Ovary (tissue), 10 donors: ENCODE measurements around the gene ARID4A. TPM values are rescaled to one million over a fixed set of nuclear protein-coding genes. Genes with fewer than 3 reads are reported as not detected.
"Not testable (repeated sequence)": the region's sequence is repeated elsewhere in the genome, so short reads cannot be mapped to it uniquely, and the experiment has no call there.

ENCODE experiments used
- DNase-seq, 5 donors: peaks; one replicate each; pipeline ENCODE4 v3.0.0-alpha.2; 2019 to 2020
- H3K27ac ChIP-seq, 2 donors: fragments of 200-600 bp; one replicate each; pipeline versions ENCODE4 v1.5.1 to v1.8.0; 2019 to 2022
- H3K27me3 ChIP-seq: fragments of 200-600 bp; one replicate; pipeline ENCODE4 v1.8.0; 2022
- H3K36me3 ChIP-seq: fragments of 200-600 bp; sonication (generic); one replicate; pipeline ENCODE4 v1.5.1; 2019
- H3K4me1 ChIP-seq: one replicate; pipeline ENCODE4 v1.8.1; 2013; ENCODE audit warnings: mild to moderate bottlenecking, moderate library complexity; ENCODE audit not compliant: insufficient read depth
- H3K4me3 ChIP-seq: fragments of 200-600 bp; sonication (generic); one replicate; pipeline ENCODE4 v1.5.1; 2017
- H3K9me3 ChIP-seq, 2 donors: fragments of 200-600 bp in 1 of 2; sonication (generic) in 1 of 2; one replicate each; pipeline versions ENCODE4 v1.5.1 to v1.8.1; 2013 to 2019; ENCODE audit warnings: mild to moderate bottlenecking in 1 of 2, moderate library complexity in 1 of 2
- EP300 ChIP-seq: sonication (generic); formaldehyde crosslinking; IDR thresholded peaks from one replicate; pipeline ENCODE4 v1.6.1; 2017; ENCODE audit warnings: antibody characterized with exemption
- POLR2A ChIP-seq: fragments of 450-650 bp; IDR thresholded peaks from one replicate; pipeline ENCODE4 v1.6.1; 2017; ENCODE audit warnings: antibody characterized with exemption, mild to moderate bottlenecking, moderate library complexity
- WGBS, 3 donors: extraction: QIAGEN DNeasy Blood & Tissue Kit in 1 of 3; methylation state at CpG; one replicate each; pipeline versions ENCODE4 v1.1.5 to v1.1.7; 2013 to 2017; 5-methylcytosine and 5-hydroxymethylcytosine counted together
- intact Hi-C, 4 donors: fragments of 100-400 bp; cut with DNase I; formaldehyde crosslinking; loops; one replicate each; pipeline versions ENCODE4 v1.11.0 to v1.15.1; 2022 to 2023
- long read RNA-seq, 3 donors: library from polyadenylated mRNA in 2 of 3; unstranded in 2 of 3; transcript quantifications; one replicate each; pipeline ENCODE4 v2.0.0 and lab custom pipeline, GENCODE V29; 2021 to 2026
- polyA plus RNA-seq, 2 donors: library from polyadenylated mRNA; stranded (reverse); fragments of 200-250 nt in 1 of 2; fragments of 350-450 nt in 1 of 2; fragmentation: Illumina TruSeq in 1 of 2; extraction: RNeasy Lipid Tissue Mini Kit (QIAGEN cat#74804) in 1 of 2; gene quantifications; one replicate each; pipeline ENCODE4 v1.2.3, GENCODE V29; 2013 to 2014
- total RNA-seq, 7 donors: library from RNA; depleted of rRNA in 2 of 7; stranded (reverse); fragments of >200 nt in 2 of 7; fragmentation: NEBNext Ultra II Directional in 3 of 7; extraction: Animal tissue kit (Norgen Biotek cat#: 25700) in 3 of 7; gene quantifications; one replicate each; pipeline versions ENCODE4 v1.1.0 to v1.2.4, GENCODE V29; 2016 to 2023
- TF ChIP-seq, protein P1 (sequence below), 3 donors: fragments of 450-650 bp in 2 of 3; fragments of 200-600 bp in 1 of 3; IDR thresholded peaks; one replicate each; pipeline versions ENCODE4 v1.5.1 to v1.8.0; 2016 to 2022; ENCODE audit warnings: antibody characterized with exemption in 3 of 3, mild to moderate bottlenecking in 1 of 3
- donor health status: DM: no; HTN: no; CAD: no; lungs with moderate emphysema.
- donor health status: DM: no; HTN: no; CAD: no.
- donor health status: Bipolar disorder and iron deficiency.
- donor health status: DM: yes; HTN: yes; CAD: no.
- donor health status: DM: no; HTN: no; CAD: no.
- donor health status: DM: yes; HTN: yes; CAD: no.

Gene ARID4A
- 10 to 100 TPM; 17.8 to 29.2 (median 25.8) TPM for total RNA-seq
- polyA plus RNA-seq, result 10 to 100 TPM; 10.1 to 15.7 TPM
- long read RNA-seq, donor 1, partial matches to known transcripts, result 156 of 170 reads
- long read RNA-seq, donor 1, other reads (novel, unspliced or antisense), result 14 of 170 reads
- long read RNA-seq, donor 2, result 0 reads
- long read RNA-seq, donor 3, full-length matches to known transcripts, result 3 of 12 reads
- long read RNA-seq, donor 3, partial matches to known transcripts, result 3 of 12 reads
- long read RNA-seq, donor 3, other reads (novel, unspliced or antisense), result 6 of 12 reads

DNA sequence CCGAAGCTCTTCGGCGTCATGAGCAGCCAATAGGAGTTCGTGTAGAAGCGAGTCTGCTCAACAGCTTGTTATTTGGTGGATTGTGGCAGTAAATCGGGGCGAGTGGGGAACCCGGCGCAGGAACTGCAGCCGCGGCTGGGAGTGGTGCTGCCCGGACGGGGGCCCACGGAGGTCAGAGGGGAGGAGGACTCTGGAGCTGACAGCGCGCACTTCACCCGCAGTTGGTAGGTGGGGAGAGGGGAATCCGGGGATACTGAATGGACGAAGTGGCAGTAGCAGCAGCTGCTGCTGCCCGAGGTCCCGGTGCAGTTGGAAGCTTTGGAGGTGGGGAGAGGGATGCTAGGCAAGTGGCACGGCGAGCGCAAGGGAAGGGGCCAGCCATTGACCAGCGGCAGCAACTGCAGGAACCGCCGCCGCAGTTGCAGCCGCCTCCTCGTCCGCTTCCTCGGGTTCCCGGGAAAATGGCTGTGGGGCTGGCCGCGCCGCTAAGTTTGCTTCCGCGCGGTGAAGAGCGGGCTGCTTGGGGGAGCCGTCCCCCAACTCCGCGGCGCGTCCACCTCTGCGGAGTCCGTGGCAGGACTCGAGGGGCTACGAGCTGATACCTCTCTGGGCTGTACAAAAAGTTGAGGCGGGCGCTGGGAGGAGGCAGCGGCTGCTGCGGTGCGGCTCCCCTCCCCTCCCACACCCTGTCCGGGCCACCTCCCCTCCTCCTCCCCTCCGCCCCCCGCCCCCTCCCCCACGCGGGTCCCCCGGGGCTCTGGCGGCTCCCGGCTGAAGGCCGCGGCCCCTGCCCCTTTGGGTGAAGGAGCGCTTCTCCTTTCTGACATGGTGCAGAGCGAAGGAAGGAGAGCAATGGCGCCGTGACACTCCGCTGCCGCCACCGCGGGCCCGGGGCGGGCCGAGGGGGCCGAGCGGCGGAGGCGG is at the start of gene ARID4A:
Gene ARID4A, plus strand, starts transcription at position 79 of the 924 bp plus-strand sequence. CDS start 1,300 bp downstream, outside the sequence.
- H3K27me3 ChIP-seq, result no peaks in the 10 kb centered on the region
- peaks cover 7% of the 10 kb centered on the region for H3K4me1 ChIP-seq
- no peak for TF ChIP-seq EP300
- peak; percentile 87 for TF ChIP-seq POLR2A
- TF ChIP-seq, protein P1, sequence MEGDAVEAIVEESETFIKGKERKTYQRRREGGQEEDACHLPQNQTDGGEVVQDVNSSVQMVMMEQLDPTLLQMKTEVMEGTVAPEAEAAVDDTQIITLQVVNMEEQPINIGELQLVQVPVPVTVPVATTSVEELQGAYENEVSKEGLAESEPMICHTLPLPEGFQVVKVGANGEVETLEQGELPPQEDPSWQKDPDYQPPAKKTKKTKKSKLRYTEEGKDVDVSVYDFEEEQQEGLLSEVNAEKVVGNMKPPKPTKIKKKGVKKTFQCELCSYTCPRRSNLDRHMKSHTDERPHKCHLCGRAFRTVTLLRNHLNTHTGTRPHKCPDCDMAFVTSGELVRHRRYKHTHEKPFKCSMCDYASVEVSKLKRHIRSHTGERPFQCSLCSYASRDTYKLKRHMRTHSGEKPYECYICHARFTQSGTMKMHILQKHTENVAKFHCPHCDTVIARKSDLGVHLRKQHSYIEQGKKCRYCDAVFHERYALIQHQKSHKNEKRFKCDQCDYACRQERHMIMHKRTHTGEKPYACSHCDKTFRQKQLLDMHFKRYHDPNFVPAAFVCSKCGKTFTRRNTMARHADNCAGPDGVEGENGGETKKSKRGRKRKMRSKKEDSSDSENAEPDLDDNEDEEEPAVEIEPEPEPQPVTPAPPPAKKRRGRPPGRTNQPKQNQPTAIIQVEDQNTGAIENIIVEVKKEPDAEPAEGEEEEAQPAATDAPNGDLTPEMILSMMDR (IDR thresholded peaks at IDR 0.05), result no peak
- no peaks in the 10 kb centered on the region for H3K9me3 ChIP-seq
- peak; percentile 85 to 92 (median 88) for DNase-seq
- H3K27ac ChIP-seq, result peak within 1 kb of the TSS; percentile 88 to 97
- H3K36me3 ChIP-seq, result no peaks in the 10 kb centered on the region
- H3K4me3 ChIP-seq, result peak within 1 kb of the TSS; percentile 97
- WGBS, 3 donors, result 1% methylated on average over 44 to 78 of the region's 79 CpGs
- intact Hi-C loops, result loop anchor here in 2 of 4 donors (2.0 to 5.0 kb wide), 2 partner anchors 54 to 56 kb away; partner anchors contain the start of gene PSMA3 (in 2 of the 2)

- no peak overlapping the region for H3K4me3 ChIP-seq
- WGBS, 3 donors, result 93 to 98% (median 95%) methylated on average over 8 of the region's 8 CpGs
- no peaks in the 10 kb centered on the region for H3K27me3 ChIP-seq
- no peaks in the 10 kb centered on the region for H3K9me3 ChIP-seq
- DNase-seq, result no peak
- no peak for TF ChIP-seq EP300
- no peak overlapping the region for H3K27ac ChIP-seq
- intact Hi-C loops, result no loop called here
- peaks cover 6% of the 10 kb centered on the region for H3K4me1 ChIP-seq
- no peaks in the 10 kb centered on the region for H3K36me3 ChIP-seq
Observed at GRCh38 chr14:58249611-58250010, 48.7 kb upstream of the ARID4A start.

- H3K27ac ChIP-seq, result no peak overlapping the region
- no peaks in the 10 kb centered on the region for H3K4me1 ChIP-seq
- no peaks in the 10 kb centered on the region for H3K27me3 ChIP-seq
- 97% methylated on average over 4 of the region's 4 CpGs for WGBS, 3 donors
- no peak overlapping the region for H3K4me3 ChIP-seq
- H3K9me3 ChIP-seq, result no peaks in the 10 kb centered on the region
- intact Hi-C loops, result no loop called here
- DNase-seq, result no peak
- no peaks in the 10 kb centered on the region for H3K36me3 ChIP-seq
- TF ChIP-seq, protein P1 (IDR thresholded peaks at IDR 0.05), result no peak
- no peak for TF ChIP-seq POLR2A
- TF ChIP-seq EP300, result no peak
Observed at GRCh38 chr14:58258156-58258555, 40.2 kb upstream of the ARID4A start.

- H3K27me3 ChIP-seq, H3K4me3 ChIP-seq, DNase-seq, H3K27ac ChIP-seq, H3K9me3 ChIP-seq, H3K36me3 ChIP-seq, intact Hi-C loops, H3K4me1 ChIP-seq: not testable (repeated sequence)
- 93 to 96% (median 94%) methylated on average over 10 of the region's 10 CpGs for WGBS, 3 donors
Observed at GRCh38 chr14:58262005-58262404, 36.4 kb upstream of the ARID4A start.

GRCh38 chr14:58265401-58265800 is 33.0 kb upstream of the ARID4A start:
- no peaks in the 10 kb centered on the region for H3K9me3 ChIP-seq
- H3K4me1 ChIP-seq, result no peaks in the 10 kb centered on the region
- no peaks in the 10 kb centered on the region for H3K27me3 ChIP-seq
- H3K36me3 ChIP-seq, result no peaks in the 10 kb centered on the region
- DNase-seq, result no peak
- no peak overlapping the region for H3K27ac ChIP-seq
- TF ChIP-seq, protein P1 (IDR thresholded peaks at IDR 0.05), result no peak
- TF ChIP-seq EP300, result no peak
- no peak for TF ChIP-seq POLR2A
- intact Hi-C loops, result loop anchor here in 1 of 4 donors (5.0 kb wide), 1 partner anchor 698 kb away; no protein-coding TSS in a partner anchor
- H3K4me3 ChIP-seq, result no peak overlapping the region
